ENCODE measurements around the gene SMIM20.

GRCh38 chr4:25965629-25966028 lies 51.6 kb downstream of the SMIM20 start:
- TF ChIP-seq TAF1 (IDR thresholded peaks at IDR 0.05; ENCODE audit: borderline replicate concordance, insufficient read depth, low read length) (no peak), POLR2AphosphoS5 (IDR thresholded peaks at IDR 0.05; ENCODE audit: low read depth, low read length) (no peak)
